NOMO-1 (cell line): Measurements from ENCODE around the gene PARD3.

Source experiments
- DNase-seq, 2 experiments: peaks; one replicate each; lab custom pipeline; 2025; ENCODE audit not compliant: unreplicated experiment in 2 of 2; lab: John Stamatoyannopoulos, UW

Gene PARD3

DNA sequence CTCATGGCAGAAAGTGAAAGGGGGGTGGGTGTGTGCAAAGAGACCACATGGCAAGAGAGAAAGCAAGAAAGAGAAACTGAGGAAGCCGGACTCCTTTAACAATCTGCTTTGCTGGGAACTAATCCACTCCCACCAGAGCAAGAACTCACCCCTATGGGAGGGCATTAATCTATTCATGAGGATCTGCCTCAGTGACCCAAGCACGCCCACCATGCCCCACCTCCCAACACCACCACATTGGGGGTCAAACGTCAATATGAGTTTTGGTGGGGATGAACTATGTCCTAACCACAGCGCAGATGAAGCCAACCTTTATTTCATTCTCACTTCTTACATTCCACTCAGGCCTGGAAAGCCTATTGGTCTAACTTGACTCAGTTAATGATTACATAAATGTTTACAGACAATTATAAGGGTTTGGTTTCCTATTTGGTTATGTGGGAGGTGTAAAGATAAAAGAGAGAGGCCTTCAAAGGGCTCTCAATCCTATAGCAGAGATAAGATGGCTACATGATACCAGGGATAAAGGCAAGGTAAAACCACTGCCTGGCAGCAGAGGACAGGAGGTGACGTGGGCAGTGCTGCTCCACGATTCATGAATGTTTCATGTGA is 601.8 kb downstream of the PARD3 start:
- no peak for DNase-seq

DNA sequence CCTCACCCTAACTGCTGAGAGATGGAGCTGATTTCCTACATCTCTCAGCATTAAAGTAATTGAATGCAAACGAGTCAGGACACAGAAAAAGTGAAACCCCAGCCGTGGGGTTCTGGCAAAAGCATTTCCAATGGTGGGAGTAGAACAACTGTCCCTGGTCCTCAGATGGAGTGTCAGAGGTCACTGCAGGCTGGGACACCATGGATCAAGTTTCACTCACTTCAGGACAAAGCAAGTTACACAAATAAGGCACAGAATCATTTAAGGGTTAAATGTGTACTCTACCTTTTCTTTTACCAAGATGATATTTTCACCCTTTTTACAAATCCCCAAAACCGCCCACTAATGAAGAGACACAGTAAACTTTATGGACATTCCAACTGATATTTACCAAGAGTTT is 607.8 kb downstream of the PARD3 start:
- DNase-seq = no peak

DNA sequence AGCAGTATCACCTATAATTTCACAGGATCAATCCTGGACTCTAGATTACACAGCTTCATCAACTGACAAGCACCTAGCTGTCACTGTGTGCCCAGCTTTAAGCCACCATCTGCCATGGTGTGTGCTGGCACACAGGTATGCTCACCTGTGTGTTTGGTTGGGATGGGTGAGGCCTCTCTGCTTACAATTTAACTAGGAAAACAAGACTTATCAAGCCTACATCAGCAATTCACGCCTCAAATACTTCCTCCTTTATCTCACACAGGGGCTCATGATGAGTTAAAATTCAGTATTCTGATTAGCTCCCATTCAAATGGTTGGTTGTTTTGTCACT is 608.2 kb downstream of the PARD3 start:
- DNase-seq = no peak

DNA sequence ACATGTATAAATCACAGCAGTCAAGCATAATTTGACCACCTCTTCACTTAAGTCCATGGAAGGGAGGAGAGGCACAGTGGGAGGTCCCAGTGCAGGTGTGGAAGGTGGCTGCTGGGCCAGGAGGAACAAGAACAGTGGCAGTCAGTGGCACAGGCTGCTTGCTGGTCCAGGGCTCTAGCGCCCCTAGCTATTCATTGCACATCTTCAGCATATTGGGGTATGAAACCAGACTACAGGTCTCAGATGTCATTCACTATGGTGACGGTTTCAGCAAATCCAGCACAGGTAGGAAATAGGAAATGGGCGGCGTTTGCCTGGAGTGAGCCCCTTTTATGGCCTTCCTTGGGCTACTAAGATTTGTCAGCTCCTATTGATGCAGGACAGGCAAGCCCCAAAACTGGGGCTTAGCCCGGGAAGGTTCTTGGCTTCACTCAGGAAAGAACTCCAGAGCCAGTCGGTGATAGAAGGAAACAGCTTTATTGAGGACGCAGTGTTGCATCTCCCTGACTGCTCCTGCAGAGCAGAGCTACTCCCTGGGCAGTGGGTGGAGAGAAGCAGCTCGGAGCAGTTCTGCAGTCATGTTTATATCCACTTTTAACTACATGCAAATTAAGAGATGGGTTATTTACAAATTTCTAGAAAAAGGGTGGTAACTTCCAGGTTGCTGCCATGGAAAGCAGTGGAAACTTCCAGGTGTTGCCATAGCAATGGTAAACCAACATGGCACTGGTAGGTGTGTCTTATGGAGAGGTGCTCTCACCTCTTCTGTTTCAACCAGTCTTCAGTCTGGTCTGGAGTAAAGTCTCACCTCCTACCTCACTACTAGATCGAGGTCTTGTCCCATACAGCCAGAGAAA is 608.8 kb downstream of the PARD3 start:
- no peak for DNase-seq

DNA sequence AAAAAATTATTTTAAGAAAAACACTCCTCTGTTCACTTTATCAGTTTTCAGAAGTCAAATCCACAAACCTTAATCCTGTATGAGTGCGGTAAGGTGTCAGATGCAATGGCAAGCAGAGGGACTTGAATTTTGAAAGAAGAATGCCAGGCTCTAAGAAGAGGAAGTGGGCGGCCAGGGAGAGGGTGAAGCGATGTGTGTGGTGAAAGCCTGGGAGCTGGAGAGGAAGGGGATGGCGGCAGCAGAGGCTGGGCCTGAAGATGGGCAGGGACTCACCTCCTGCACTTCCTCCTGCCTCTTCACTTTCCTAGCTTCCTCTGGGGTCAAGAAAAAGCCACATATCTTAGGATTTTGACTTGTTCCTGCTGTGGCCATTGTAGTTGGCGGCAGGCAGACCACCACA is 609.6 kb downstream of the PARD3 start:
- peak; percentile 70 to 80 for DNase-seq

DNA sequence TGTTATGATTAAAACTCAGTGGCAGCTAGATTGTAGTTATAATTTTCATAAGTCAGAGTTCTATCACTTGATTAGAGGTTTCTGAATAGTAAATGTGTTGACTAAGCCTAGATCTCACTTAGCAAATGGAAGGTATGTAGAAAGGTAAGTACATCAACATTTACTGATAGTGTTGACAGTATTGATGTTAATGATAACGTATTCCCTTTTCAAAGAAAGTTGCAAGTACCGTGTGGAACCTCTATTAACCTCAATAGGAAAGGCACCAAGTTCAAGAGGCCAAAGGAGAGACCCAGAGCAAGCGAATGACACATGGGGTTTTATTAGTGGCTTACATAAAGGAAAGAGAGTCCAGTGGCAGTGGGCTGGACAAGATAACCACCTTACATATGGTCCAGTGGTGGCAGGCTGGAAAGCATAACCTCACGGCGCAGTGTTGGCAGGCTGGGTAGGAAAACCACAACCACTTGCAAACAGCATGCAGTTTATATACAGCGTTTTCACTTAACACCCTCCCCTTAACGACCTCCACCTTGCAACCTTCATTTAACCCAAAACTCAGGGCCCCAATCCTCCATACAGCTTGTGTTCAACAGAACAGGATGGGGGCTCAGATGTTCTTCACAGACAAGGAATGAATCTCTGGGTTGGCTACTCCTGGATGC is 611.0 kb downstream of the PARD3 start:
- DNase-seq = no peak

DNA sequence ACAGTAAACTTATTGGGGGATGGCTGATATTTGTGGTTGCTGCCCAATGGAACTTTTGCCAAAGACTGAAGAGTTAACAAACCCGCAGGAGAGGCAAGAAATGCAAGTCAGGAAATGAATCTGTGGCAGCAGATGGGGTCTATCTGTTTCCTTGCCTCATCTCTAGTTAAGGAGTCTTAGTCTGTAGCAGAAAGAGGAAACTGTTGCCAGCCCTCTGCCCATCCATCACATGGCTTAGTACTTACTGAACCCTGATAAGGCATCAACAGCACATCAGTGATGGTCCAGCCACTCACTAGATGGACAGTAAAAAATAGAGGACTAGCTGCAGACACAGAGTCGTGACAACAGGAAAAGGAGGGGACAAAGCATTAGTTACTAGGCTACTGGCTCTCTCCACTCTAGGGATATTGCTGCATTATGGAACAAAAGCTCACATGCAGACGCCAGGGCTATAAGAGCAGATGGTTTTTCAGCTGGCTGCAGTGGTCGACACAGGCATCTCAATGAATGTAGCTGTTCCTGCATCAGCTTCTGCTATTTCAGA is 614.7 kb downstream of the PARD3 start:
- DNase-seq = peak; percentile 5 to 33

DNA sequence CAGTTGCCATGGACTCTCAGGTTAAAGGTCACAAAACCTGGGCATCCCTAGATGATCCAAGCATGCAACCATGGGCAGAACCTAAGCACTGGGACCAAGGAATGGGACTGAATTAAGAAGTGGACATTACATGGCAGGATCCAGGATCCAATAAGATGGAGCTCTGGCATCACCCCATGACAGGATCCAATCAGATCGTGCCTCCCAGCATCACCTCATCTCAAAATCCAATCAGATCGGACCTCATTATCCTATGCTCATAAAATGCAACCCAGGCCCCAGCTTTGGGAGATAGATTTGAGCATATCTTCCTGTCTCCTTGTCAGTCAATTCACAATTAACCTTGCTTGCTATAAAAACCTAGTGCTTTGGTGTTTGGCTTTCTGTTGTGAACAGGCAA is 616.1 kb downstream of the PARD3 start:
- DNase-seq = no peak

DNA sequence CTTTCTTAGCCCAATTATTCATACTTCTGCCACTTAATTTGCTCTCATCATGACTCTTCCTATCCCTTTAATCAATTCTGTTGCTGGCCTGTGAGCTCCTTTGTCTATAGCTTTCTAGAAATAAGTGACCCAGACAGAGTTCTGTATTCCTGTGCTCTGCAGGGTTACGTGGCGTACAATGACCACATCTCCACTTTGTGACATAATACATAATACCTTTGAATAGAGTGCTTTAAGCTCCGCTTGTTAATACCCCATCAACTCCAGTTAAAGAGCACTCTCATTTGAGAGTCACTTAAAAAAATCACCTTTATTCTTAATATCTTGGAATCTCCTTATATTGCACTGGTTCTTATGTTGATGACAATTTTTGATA is 619.0 kb downstream of the PARD3 start:
- DNase-seq = no peak

DNA sequence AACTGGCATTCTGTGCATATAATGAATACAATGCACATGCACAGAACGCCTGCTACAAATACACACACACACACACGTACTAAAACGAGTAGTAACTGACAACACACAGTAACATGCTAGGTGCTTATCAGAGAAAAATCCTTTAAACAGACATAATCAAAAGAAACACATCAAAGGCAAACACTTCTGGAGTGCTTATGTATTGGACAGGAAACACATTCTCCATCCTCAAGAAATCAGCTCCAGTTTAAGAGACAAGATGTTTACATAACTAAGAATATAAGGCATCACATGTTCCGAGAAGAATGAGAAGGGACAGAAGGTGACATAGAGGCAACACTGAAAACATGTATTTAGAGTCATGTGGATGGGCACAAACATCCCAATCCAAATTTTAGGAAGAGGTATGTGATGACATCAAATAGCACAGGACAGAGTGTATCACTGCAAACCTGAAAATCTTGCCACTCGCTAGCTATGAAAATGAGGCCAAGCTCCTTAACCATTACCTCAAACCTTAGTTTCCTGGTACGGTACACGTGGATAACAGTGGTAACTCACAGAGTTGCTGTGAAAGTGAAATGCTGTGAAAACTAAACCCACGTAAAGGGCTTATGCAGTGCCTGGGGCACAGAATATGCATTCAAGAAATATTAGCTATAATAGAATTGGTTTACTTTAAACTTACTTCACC is 619.6 kb downstream of the PARD3 start:
- no peak for DNase-seq

DNA sequence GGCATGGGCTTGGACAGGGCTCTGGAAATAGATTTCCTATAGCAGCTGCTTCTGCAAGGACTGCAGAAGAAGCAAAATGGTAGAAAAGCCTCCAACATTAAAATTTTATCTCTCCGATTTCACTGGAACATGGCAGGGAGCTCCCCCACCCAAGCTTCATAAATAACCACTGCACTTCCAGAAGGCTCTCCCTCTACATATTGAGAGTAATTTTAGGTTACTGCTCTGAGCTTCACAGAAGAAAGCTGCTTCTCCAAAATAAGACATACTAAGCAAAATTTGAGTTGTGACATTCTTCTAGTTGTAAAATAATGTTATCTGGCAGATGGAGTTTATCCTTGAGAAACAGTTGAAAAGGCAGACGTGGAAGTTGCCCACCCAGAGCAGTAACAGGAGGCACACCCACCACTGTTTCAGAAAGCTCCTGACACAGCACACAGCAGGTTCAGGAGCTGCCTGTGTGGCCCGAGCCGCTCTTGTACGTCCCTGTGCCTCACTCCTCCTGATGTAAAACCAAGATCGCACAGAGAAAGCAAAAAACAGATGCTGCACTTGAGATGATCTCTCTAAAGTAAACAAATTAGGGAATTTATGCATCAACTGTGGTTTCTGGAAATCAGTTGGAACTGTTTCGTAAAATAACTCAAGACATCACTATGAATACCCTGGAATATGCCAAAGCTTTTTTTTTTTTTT is 621.0 kb downstream of the PARD3 start:
- no peak for DNase-seq

DNA sequence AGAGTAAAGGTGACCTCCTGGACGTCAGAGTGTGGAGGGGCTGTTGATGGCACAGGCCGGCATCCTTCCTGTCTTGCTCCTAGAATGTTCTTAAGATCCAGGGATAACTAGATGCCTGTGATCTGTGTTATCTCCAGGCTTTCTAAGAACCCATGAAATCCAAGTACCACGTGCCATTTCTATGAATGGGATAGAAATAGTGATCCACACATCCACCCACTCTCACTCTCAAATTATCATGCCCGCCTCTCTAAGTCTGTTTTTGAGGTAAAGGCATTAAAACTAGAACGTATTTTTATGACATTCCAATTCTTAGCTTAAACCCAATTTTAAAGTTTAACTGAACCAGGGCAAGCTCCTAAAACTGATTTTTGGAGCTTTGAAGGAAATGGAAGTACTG is 622.5 kb downstream of the PARD3 start:
- no peak for DNase-seq

DNA sequence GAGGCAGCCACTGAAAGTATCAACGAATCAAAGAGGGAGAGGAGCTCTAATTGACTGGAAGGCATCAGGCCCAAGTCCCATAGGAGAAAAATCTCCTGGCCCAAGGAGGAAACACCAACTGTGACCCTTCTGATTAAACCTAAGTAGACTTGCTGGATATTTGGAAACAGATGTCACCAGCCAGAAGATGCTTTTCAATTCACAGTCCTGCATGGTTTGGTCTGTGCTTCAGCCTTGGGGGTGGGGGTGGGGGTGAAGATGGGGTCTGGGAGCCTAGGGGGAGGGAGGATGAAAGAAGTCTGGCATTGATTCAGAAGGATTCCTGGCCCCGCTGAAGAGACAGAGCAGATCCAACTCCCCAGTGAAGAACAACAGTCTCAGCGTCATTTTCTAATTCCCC is 623.7 kb downstream of the PARD3 start:
- no peak for DNase-seq

DNA sequence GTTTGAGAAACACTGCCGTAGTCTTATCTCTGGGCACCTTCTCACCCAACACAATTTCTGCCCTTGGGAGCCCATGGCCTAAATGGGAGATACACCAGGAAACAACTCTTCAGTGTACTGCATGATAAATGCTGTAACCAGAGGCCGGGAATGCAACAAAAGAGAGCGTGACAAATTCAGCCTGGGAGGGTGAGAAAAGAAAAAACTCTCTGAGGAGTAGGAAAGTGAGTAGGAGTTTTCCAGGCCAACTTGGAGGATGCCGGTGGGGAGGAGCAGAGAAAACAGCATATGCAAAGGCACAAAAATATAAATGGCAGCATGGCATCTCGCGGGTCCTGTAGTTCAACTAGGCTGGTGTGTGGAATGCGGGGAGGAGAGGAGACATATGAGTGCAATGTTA is 624.5 kb downstream of the PARD3 start:
- no peak for DNase-seq

DNA sequence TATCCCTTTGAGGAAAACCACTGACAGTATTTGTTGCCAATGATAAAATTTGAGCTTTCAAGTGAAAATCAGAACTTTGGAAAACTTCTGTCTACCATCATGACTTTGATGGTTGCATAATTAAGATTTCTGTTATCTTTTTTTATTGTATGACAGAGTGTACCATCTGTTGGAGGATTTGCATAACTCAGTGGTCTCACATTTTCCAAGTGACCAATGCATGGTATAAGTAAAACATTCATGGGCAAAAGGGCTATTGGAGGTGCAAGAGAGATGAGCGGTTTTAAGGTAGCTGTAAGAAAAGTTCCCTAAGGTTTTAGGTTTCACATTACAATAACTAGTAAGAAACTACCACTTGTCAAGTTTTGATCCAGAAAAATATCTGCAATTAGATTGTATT is 625.3 kb downstream of the PARD3 start:
- DNase-seq = no peak

DNA sequence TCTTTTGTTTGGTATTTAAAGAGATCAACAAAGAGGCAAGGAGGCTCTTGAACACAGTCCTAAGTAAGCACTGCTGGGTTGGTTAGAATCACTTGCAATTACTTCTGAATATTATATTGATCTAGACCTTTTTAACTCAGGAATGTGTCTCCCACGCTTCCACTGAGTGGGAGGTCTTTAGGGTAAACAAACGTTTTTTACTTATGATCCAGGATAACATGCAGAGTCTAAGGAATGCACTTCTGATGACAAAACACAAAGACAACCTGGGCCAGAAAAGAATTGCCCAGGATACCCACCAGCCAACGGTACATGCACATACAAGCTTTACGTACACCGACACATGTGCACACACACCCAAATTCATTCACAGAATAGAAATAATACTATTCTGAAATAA is 626.9 kb downstream of the PARD3 start:
- DNase-seq = no peak

DNA sequence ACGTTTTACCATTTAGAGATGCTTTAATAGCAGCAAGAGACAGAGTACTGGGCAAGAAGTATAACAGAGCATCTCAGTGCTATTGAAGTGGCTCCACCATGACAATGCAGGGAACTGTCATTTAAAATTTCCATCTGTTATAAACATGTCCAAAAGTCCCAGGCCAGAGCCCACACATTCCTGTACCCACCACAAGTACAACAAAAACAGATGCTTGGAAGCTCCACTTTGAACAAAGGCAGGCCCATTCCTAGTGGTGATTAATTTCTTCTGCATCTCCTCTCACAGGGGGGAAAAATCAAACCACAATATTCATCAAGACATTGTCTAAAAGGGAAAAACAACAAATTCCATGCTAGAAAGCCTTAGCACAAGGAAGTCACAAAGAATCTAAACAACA is 627.9 kb downstream of the PARD3 start:
- DNase-seq = no peak

DNA sequence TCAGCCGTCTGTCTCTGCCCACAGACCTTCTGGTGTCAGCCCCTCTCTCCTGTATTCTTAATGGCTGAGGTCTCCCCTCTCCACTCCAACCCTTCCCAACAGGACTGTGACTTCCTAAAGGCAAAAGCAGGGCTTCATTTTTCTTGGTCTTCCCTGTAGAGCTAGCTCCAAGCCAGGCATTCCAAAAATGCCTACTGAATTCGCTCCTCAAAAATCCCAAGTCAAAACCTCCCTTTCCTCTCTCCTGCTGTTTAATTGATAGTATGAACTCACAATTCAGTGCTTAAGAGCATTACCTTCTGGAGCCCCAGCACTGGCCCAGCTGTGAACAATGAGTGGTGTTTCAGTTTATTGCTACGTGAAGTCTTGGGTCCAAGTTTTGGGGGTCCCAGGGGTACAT is 628.4 kb downstream of the PARD3 start:
- no peak for DNase-seq

DNA sequence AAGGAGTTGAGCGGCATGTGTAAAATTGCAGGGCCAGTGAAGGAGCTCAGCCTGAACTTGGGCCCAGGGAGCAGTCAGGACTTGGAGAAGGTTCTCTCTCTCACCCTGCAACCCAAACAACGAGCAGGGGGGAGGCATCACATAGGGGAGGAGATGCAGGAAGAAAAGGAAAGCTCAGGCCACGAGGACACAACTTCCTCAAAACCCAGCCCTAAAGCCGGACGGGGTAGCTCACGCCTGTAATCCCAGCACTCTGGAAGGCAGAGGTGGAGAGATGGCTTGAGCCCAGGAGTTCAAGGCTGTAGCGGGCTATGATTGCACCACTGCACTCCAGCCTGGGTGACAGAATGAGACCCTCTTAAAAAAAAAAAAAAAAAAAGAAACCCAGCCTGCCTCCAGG is 629.1 kb downstream of the PARD3 start:
- DNase-seq = no peak

DNA sequence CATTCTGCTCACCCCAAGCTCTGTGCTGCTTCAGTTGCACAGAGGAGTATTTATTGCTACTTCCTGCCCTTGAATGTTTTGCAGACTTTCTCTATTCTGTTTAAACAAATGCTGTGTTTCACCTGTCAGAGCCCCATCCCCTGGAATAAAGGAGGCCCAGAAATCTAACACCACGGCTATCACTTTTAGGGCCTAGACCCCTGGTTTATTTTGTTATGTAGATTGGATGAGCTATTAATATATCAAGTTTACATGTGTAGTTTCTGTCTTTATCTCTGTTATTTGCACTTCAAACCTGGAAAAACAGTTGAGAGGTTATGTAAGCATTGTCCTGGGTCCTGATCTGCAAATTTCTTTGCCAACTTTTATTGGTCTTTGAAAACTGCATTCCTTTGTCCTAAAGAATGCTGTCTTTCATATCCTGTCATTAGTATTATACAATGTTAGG is 630.1 kb downstream of the PARD3 start:
- no peak for DNase-seq

DNA sequence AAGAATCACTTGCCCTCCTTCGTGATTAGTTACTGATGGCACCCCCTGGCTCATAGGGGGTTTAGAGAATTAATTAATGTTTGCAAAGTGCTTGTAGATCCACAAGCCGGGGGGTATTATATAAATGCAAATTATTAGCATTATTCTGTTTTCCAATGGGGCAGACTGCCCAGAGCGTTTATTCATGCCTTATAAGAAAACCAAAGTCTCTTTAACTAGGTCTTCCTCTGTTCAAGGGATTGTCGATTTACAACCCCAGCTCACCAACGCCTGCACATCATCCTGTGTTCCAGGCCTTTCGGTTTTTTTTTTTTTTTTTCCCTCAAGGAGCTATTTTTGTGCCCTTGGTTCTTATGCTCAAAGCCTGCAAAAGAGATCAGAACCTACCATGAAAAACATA is 630.7 kb downstream of the PARD3 start:
- no peak for DNase-seq
